ENCODE data around the gene RASL10A. TPM values are rescaled to one million over a fixed set of nuclear protein-coding genes. Genes with fewer than 3 reads are reported as not detected.
A peak's percentile ranks its signal among the peaks of the same experiment; 100 is the strongest.

Gene RASL10A
- total and polyA plus RNA-seq, 4 experiments from 2014 or later: 0.36 to 0.79 TPM; not detected in 2

DNA sequence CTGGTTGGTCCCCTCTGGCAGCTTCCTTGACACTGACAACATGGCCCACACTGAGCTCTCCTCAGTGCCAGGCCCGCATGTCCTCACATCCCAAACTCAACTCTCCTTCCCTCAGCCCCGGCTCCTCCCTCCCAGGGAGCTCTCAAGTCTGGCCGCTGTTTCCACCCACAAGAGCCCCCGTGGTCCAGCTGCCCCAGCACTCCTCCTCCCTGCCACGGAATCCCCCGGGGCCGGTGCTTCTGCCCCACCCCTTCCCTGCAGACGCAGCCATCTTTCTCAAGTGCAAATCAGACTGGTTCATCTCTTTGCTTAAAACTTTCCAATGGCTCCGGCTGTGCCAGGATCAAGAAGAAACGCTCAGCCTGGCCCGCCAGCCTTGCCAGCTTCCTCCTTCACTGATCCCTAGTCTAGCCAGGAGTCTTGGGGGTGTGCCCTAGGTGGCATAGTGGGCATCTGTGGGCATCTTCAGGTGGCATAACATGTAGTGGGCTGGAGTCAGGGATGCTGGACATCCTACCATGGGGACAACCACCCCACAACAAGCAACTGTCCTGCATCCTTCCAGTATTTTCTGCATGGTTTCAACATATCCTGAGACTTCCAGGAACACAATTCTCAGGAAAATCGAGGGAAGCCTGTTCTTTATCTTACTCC lies 22.3 kb upstream of the RASL10A start:
- Mint-ChIP-seq H3K9me3 (peaks cover 0 to 2% (median 0%) of the 10 kb centered on the region in 8 donors), H3K27me3 (no peaks in the 10 kb centered on the region), H3K4me3 (no peak overlapping the region), H3K27ac (no peak overlapping the region), H3K36me3 (peaks cover 46 to 84% of the 10 kb centered on the region in 2 donors), H3K4me1 (peaks cover 0 to 3% (median 0%) of the 10 kb centered on the region in 4 donors)
- POLR2A ChIA-PET (ENCODE audit: partially characterized antibody): interaction anchor here (0.6 kb wide), 1 partner anchor 300 kb away, joined by 3 read pairs; no protein-coding TSS in a partner anchor
- H3K9me3 ChIP-seq (ENCODE audit: control insufficient read depth in 1 of 2, low read length in 2 of 2): no peaks in the 10 kb centered on the region
- peaks cover 69% of the 10 kb centered on the region for H3K36me3 ChIP-seq (ENCODE audit: insufficient read depth, low read length)
- no peaks in the 10 kb centered on the region for H3K4me1 ChIP-seq (ENCODE audit: insufficient read depth, low read length)
- CTCF ChIA-PET (ENCODE audit: partially characterized antibody): no interaction called here
- no peak overlapping the region for H3K4me3 ChIP-seq (ENCODE audit: low read length in 2 of 2)
- no peak for DNase-seq
- H3K27ac ChIP-seq (ENCODE audit: low read depth, low read length): no peak overlapping the region
- intact Hi-C loops (cut with micrococcal nuclease): no loop called here
- no peaks in the 10 kb centered on the region for H3K27me3 ChIP-seq (ENCODE audit: insufficient read depth, low read length)

DNA sequence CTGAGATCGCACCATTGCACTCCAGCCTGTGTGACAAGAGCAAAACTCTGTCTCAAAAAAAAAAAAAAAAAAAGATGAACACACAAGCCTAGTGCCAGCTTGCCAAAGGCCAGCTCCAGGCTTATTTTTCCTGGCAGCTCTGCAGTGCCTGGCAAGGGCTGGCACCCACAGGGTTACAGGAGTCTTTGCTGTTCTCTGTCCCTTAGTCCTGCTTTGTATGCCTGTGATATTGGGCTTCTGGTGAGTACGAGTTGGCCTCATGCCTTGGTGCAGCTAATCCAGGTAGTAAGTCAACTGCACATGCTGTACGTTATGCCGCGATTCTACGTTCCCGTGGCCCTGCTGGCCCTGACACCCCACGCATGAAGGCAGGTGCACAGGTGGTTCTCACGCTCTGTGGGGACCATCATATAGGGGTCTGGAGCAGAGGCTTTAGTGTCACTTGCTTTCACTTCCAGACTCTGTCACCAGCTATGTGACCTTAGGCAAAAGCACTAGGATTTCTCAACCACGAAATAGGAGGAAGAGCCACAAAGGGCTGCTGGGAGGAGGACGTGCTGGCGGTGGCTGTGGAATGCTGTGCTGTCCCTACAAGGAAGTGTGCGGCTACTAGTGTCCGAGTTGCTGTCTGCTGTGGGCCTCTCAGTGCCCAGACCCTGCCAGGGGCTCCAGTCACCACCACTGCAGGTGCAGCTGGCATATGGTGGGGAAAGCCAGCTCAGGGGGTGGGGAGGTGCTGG lies 21.4 kb upstream of the RASL10A start:
- CTCF ChIA-PET (ENCODE audit: partially characterized antibody): interaction anchor here (0.7 kb wide), 2 partner anchors 54 to 125 kb away, joined by 3 read pairs; no protein-coding TSS in a partner anchor
- H3K36me3 Mint-ChIP-seq: peaks cover 42 to 83% of the 10 kb centered on the region in 2 donors

DNA sequence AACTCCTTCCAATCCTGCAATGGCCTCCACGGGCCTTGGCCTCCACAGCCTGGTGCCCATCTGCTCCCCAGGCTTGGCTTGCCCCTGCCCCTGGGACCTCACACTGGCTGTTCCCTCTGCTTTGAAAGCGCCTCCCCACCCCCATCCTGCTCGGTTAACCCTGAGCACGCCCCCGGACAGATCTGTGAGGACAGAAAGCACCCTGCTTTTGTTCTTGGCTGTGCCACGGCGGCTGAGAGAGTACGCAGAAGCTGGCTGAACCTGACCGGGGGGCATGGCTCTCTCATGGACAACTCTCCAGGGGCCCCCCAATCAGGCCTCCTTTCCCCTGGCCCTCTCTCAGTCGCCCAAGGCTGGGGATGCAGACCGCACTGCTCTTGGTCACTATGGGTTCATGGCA lies 20.2 kb upstream of the RASL10A start:
- peak overlapping the region in 2 of 7 donors; percentile 27 to 42 for H3K27ac Mint-ChIP-seq
- H3K36me3 Mint-ChIP-seq: peaks cover 36 to 78% of the 10 kb centered on the region in 2 donors
- peaks cover 0 to 3% (median 0%) of the 10 kb centered on the region in 4 donors for H3K4me1 Mint-ChIP-seq
- ChIA-PET POLR2A (ENCODE audit: partially characterized antibody) (no interaction called here), CTCF (ENCODE audit: partially characterized antibody) (interaction anchor here (0.7 kb wide), 1 partner anchor 431 kb away, joined by 3 read pairs; no protein-coding TSS in a partner anchor)
- Histone ChIP-seq H3K4me3 (ENCODE audit: low read length in 2 of 2) (no peak overlapping the region), H3K27me3 (ENCODE audit: insufficient read depth, low read length) (no peaks in the 10 kb centered on the region), H3K9me3 (ENCODE audit: control insufficient read depth in 1 of 2, low read length in 2 of 2) (no peaks in the 10 kb centered on the region), H3K4me1 (ENCODE audit: insufficient read depth, low read length) (no peaks in the 10 kb centered on the region), H3K27ac (ENCODE audit: low read depth, low read length) (no peak overlapping the region), H3K36me3 (ENCODE audit: insufficient read depth, low read length) (peaks cover 66% of the 10 kb centered on the region)
- peaks cover 0 to 2% (median 0%) of the 10 kb centered on the region in 8 donors for H3K9me3 Mint-ChIP-seq
- intact Hi-C loops (cut with micrococcal nuclease): no loop called here
- no peak overlapping the region for H3K4me3 Mint-ChIP-seq
- no peak for DNase-seq
- no peaks in the 10 kb centered on the region for H3K27me3 Mint-ChIP-seq

More for the DNA sequence above, 21.4 kb upstream of the RASL10A start:
- peaks cover 0 to 3% (median 0%) of the 10 kb centered on the region in 4 donors for H3K4me1 Mint-ChIP-seq
- H3K4me3 ChIP-seq (ENCODE audit: low read length in 2 of 2): no peak overlapping the region
- intact Hi-C loops (cut with micrococcal nuclease): no loop called here
- no peak overlapping the region for H3K4me3 Mint-ChIP-seq
- POLR2A ChIA-PET (ENCODE audit: partially characterized antibody): interaction anchor here (0.6 kb wide), 1 partner anchor 301 kb away, joined by 3 read pairs; no protein-coding TSS in a partner anchor
- DNase-seq: no peak
- H3K9me3 Mint-ChIP-seq: peaks cover 0 to 2% (median 0%) of the 10 kb centered on the region in 8 donors
- no peaks in the 10 kb centered on the region for H3K9me3 ChIP-seq (ENCODE audit: control insufficient read depth in 1 of 2, low read length in 2 of 2)
- peak overlapping the region in 1 of 7 donors; percentile 25 for H3K27ac Mint-ChIP-seq
- no peaks in the 10 kb centered on the region for H3K27me3 ChIP-seq (ENCODE audit: insufficient read depth, low read length)
- H3K27ac ChIP-seq (ENCODE audit: low read depth, low read length): no peak overlapping the region
- no peaks in the 10 kb centered on the region for H3K27me3 Mint-ChIP-seq
- peaks cover 68% of the 10 kb centered on the region for H3K36me3 ChIP-seq (ENCODE audit: insufficient read depth, low read length)
- no peaks in the 10 kb centered on the region for H3K4me1 ChIP-seq (ENCODE audit: insufficient read depth, low read length)

DNA sequence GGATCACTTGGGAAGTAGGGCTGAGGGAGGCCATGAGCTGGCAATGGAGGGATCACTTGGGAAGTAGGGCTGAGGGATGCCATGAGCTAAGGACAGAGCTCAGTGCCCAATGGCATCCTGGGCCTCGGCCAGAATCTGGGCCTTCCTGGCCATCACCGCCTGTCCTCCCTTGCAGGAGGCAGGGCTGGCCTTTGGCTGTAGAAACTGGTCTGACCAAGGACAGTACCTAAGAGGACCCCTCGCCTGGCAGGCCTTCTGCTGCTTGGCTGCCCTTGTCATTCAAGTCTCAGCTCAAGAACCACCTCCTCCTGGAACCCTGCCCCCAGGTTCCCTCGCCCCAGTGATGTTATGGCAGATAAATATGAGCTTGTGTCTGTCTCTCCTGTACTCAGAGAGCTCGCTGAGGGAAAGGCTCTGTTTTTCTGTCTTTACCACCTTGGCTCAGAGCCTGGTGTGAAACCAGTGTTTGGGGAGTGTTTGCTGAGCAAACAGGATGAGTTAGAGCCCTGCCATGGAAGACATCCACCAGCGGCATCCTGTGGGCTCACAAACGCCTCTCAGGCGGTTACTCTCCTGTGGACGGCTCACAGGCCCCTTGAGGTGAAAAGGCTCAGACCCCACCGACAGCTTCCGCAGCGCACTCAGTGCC lies 19.3 kb upstream of the RASL10A start:
- peaks cover 35 to 77% of the 10 kb centered on the region in 2 donors for H3K36me3 Mint-ChIP-seq
- Histone ChIP-seq H3K36me3 (ENCODE audit: insufficient read depth, low read length) (peaks cover 66% of the 10 kb centered on the region), H3K27me3 (ENCODE audit: insufficient read depth, low read length) (no peaks in the 10 kb centered on the region), H3K9me3 (ENCODE audit: control insufficient read depth in 1 of 2, low read length in 2 of 2) (no peaks in the 10 kb centered on the region), H3K4me1 (ENCODE audit: insufficient read depth, low read length) (no peaks in the 10 kb centered on the region), H3K27ac (ENCODE audit: low read depth, low read length) (no peak overlapping the region), H3K4me3 (ENCODE audit: low read length in 2 of 2) (no peak overlapping the region)
- ChIA-PET CTCF (ENCODE audit: partially characterized antibody) (interaction anchor here (0.7 kb wide), 2 partner anchors 22 to 431 kb away, joined by 3 to 4 read pairs; no protein-coding TSS in a partner anchor), POLR2A (ENCODE audit: partially characterized antibody) (no interaction called here)
- H3K27me3 Mint-ChIP-seq: no peaks in the 10 kb centered on the region
- intact Hi-C loops (cut with micrococcal nuclease): no loop called here
- no peak overlapping the region for H3K27ac Mint-ChIP-seq
- H3K4me1 Mint-ChIP-seq: peaks cover 0 to 3% (median 0%) of the 10 kb centered on the region in 4 donors
- peaks cover 0 to 2% (median 0%) of the 10 kb centered on the region in 8 donors for H3K9me3 Mint-ChIP-seq
- H3K4me3 Mint-ChIP-seq: no peak overlapping the region
- no peak for DNase-seq

DNA sequence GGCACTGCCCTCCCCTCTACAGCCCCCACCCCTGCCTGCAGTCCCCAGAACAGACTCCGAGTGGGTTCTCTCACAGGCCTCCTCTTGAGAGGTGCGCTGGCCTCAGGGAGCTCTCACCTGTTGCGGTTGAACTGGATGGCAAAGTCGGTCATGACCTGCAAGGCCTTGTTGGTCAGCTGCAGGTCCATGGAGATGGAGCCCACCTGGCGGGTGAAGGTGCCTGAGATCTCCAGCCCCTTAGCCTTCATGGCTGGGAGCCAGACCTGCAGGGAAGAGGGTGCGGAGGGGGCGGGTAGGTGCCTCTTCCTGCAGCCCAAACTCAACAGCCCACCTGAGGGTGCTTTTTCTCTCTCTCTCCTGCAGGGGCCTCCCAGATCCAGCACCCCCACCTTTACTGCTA lies 18.7 kb upstream of the RASL10A start:
- Mint-ChIP-seq H3K9me3 (peaks cover 0 to 2% (median 0%) of the 10 kb centered on the region in 8 donors), H3K4me3 (no peak overlapping the region), H3K27ac (no peak overlapping the region), H3K36me3 (peaks cover 29 to 75% of the 10 kb centered on the region in 2 donors), H3K4me1 (peaks cover 0 to 3% (median 0%) of the 10 kb centered on the region in 4 donors), H3K27me3 (no peaks in the 10 kb centered on the region)
- ChIA-PET CTCF (ENCODE audit: partially characterized antibody) (no interaction called here), POLR2A (ENCODE audit: partially characterized antibody) (no interaction called here)
- peaks cover 62% of the 10 kb centered on the region for H3K36me3 ChIP-seq (ENCODE audit: insufficient read depth, low read length)
- no peak overlapping the region for H3K27ac ChIP-seq (ENCODE audit: low read depth, low read length)
- intact Hi-C loops (cut with micrococcal nuclease): no loop called here
- DNase-seq: no peak
- no peaks in the 10 kb centered on the region for H3K4me1 ChIP-seq (ENCODE audit: insufficient read depth, low read length)
- H3K9me3 ChIP-seq (ENCODE audit: control insufficient read depth in 1 of 2, low read length in 2 of 2): no peaks in the 10 kb centered on the region
- H3K4me3 ChIP-seq (ENCODE audit: low read length in 2 of 2): no peak overlapping the region
- H3K27me3 ChIP-seq (ENCODE audit: insufficient read depth, low read length): no peaks in the 10 kb centered on the region

DNA sequence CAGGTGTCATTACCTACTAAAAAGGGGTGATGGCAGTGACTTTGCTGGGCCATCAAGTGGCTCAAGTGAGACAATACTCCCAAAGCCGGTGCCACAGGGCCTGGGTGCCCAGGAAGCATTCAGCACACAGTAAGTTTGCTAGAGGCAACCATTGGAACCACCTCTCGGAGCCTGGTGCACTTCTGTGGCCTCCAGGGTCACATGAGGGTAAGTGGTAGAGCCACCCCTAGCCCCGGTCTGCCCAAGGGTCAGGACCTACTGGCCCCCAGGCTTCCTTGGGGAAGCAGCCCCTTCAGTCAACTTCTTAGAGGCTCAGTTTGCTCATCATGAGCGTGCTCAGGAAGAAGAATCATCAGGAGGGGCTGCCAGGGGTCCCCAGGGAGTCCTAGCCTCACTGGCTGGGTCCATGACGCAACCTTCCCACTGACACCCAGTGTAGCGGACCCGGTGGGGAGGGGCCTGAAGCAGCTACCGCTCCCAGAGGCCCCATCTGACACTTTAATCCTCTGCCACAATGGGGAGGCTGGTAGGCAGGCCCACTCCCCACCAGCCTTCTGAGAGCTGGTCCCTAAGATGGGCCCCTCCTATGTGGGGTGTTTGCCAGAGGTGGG lies 17.5 kb upstream of the RASL10A start:
- peak overlapping the region in 1 of 7 donors; percentile 9 for H3K27ac Mint-ChIP-seq
- Histone ChIP-seq H3K27me3 (ENCODE audit: insufficient read depth, low read length) (no peaks in the 10 kb centered on the region), H3K27ac (ENCODE audit: low read depth, low read length) (no peak overlapping the region), H3K36me3 (ENCODE audit: insufficient read depth, low read length) (peaks cover 53% of the 10 kb centered on the region), H3K4me1 (ENCODE audit: insufficient read depth, low read length) (no peaks in the 10 kb centered on the region), H3K4me3 (ENCODE audit: low read length in 2 of 2) (no peak overlapping the region), H3K9me3 (ENCODE audit: control insufficient read depth in 1 of 2, low read length in 2 of 2) (no peaks in the 10 kb centered on the region)
- H3K4me1 Mint-ChIP-seq: no peaks in the 10 kb centered on the region
- no peak overlapping the region for H3K4me3 Mint-ChIP-seq
- POLR2A ChIA-PET (ENCODE audit: partially characterized antibody): no interaction called here
- DNase-seq: no peak
- H3K36me3 Mint-ChIP-seq: peaks cover 17 to 68% of the 10 kb centered on the region in 2 donors
- CTCF ChIA-PET (ENCODE audit: partially characterized antibody): no interaction called here
- intact Hi-C loops (cut with micrococcal nuclease): no loop called here
- H3K27me3 Mint-ChIP-seq: no peaks in the 10 kb centered on the region
- peaks cover 0 to 2% (median 0%) of the 10 kb centered on the region in 8 donors for H3K9me3 Mint-ChIP-seq
